ENCODE measurements around the gene GLS.

- TF ChIP-seq CTCF (IDR thresholded peaks at IDR 0.05) = no peak
- TF ChIP-seq POLR2A (IDR thresholded peaks at IDR 0.05) = no peak
- TF ChIP-seq EP300 (IDR thresholded peaks at IDR 0.05) = no peak
- TF ChIP-seq POLR2AphosphoS5 (IDR thresholded peaks at IDR 0.05) = no peak
These were observed 51.9 kb downstream of the GLS start for GRCh38 chr2:190932514-190932913.
